GM06990 (cell line): Measurements from ENCODE around the gene THAP11.

Experiments used
- DNase-seq: peaks from one replicate; pipeline ENCODE4 v3.0.0-alpha.2; 2011; ENCODE audit not compliant: insufficient read length; ENCODE audit errors: extremely low read depth
- H3K27me3 ChIP-seq: replicated peaks from 2 replicates; pipeline ENCODE4 v1.6.0; 2011; ENCODE audit warnings: low read length; ENCODE audit not compliant: control insufficient read depth, insufficient read depth
- H3K36me3 ChIP-seq: 2 replicates; pipeline ENCODE4 v1.5.1; 2011; ENCODE audit warnings: low read length; ENCODE audit not compliant: control insufficient read depth, insufficient read depth
- H3K4me3 ChIP-seq: replicated peaks from 2 replicates; pipeline ENCODE4 v1.5.1; 2011; ENCODE audit warnings: low read depth, mild to moderate bottlenecking, control low read depth, low read length
- TF ChIP-seq, protein P1 (sequence below): IDR thresholded peaks from 2 replicates; pipeline ENCODE4 v1.5.1; 2011; ENCODE audit warnings: low read length, control low read depth, mild to moderate bottlenecking, inconsistent platforms; ENCODE audit not compliant: insufficient read depth, poor library complexity, severe bottlenecking

THAP11 gene

DNA sequence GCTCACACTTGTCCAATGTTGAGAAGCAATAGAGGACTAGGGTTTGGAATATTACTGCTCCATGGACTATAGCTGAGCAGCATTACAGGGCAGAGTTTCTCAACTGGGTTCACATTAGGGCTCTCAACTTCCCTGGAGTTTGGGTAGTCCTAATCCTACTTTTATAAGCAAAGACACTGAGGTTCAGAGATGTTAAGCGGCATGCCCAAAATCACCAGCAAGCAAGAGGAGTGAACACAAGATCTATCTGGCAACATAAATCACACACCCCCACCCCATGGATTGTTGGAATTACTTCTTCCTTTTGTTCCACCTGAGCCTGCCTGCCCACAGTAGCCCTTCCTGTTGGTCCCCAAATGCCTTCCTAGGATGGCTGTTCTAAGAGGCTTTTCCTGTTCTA lies 30.2 kb upstream of the THAP11 start:
- H3K27me3 ChIP-seq, result no peaks in the 10 kb centered on the region
- no peak overlapping the region for H3K4me3 ChIP-seq
- TF ChIP-seq, protein P1, sequence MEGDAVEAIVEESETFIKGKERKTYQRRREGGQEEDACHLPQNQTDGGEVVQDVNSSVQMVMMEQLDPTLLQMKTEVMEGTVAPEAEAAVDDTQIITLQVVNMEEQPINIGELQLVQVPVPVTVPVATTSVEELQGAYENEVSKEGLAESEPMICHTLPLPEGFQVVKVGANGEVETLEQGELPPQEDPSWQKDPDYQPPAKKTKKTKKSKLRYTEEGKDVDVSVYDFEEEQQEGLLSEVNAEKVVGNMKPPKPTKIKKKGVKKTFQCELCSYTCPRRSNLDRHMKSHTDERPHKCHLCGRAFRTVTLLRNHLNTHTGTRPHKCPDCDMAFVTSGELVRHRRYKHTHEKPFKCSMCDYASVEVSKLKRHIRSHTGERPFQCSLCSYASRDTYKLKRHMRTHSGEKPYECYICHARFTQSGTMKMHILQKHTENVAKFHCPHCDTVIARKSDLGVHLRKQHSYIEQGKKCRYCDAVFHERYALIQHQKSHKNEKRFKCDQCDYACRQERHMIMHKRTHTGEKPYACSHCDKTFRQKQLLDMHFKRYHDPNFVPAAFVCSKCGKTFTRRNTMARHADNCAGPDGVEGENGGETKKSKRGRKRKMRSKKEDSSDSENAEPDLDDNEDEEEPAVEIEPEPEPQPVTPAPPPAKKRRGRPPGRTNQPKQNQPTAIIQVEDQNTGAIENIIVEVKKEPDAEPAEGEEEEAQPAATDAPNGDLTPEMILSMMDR, result no peak
- H3K36me3 ChIP-seq, result no peaks in the 10 kb centered on the region
- DNase-seq, result no peak

DNA sequence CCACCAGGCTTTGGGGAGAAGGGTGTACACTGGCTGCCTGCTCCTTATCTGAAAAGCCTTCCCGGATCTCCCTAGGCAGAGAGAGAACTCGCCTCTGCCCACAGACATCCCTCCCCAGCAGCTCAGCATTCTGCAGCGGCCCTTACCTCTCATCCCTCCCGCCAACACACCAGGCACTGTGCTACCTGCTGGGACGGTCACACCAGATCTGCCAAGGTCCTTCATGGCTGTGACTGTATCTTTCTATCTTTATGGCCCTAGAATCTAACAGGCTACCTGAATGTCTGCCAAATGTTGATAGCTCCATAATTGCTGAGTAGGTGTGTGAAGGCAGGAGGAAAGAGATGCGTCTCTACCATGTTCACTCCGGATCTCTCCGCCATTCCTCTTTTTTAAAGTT lies 27.6 kb upstream of the THAP11 start:
- DNase-seq, result no peak
- Histone ChIP-seq H3K4me3 (no peak overlapping the region), H3K27me3 (no peaks in the 10 kb centered on the region), H3K36me3 (no peaks in the 10 kb centered on the region)
- TF ChIP-seq, protein P1, result no peak

DNA sequence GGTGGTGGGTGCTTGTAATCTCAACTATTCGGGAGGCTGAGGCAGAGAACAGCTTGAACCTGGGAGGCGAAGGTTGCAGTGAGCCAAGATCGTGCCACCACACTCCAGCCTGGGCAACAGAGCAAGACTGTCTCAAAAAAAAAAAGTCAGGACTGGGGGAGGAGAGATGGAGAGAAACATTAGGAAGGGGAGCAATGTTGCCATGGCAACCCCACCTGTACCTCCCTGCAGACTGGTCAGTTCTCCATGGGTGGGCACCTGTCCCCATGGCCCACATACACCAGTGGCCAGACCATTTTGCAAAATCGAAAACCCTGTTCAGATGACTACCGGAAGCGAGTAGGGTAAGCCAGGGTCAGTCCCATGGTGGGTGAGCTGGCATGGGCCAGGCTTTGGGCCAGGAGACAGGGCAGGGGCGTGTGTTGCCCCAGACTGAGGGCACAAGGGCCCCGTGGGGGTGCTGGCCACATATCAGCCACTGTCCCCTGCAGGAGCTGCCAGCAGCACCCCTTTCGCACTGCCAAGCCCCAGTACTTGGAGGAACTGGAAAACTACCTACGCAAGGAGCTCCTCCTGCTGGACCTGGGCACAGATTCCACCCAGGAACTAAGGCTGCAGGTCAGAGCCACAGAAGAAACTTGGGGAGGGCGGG lies 21.4 kb upstream of the THAP11 start:
- no peaks in the 10 kb centered on the region for H3K27me3 ChIP-seq
- no peaks in the 10 kb centered on the region for H3K36me3 ChIP-seq
- no peak overlapping the region for H3K4me3 ChIP-seq
- no peak for DNase-seq
- TF ChIP-seq, protein P1, result no peak

DNA sequence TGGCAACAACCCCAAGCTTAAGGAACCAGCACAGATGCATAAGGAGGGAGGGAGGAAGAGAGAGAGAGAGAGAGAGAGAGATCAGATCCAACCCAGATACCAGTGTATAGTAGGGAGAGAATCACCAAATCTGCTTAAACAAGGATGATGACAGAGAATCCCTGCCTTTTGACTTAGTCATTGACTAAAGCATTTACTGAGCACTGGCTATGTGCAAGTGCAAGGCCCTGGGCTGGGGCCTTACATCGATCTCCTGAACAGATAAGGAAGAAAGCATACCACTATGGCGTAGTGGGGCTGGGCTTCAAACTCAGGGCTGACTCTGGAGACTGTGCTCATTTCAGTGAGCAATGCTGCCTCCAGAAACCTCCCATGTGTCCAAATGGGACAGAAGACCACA lies 19.6 kb upstream of the THAP11 start:
- TF ChIP-seq, protein P1, result no peak
- H3K36me3 ChIP-seq, result peaks cover 3% of the 10 kb centered on the region
- no peaks in the 10 kb centered on the region for H3K27me3 ChIP-seq
- no peak for DNase-seq
- no peak overlapping the region for H3K4me3 ChIP-seq

DNA sequence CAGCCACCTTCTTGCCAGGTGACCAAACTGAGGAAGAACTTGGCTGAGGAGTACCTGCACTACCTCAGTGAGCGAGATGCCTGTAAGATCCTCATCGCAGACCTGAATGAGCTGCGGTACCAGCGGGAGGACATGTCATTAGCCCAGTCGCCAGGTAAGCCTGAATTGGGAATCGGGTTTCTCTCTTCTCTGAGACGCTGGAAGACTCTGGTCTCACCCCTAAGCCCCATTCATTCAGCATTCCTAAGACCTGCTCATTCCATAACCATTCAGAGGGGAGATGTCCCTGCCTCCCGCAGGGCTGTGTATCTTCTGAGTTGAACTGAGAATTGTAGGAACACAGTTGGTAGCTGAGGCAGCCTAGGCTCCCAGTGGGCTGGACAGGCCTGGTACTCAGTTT lies 17.0 kb upstream of the THAP11 start:
- TF ChIP-seq, protein P1, result no peak
- DNase-seq, result no peak
- Histone ChIP-seq H3K27me3 (no peaks in the 10 kb centered on the region), H3K36me3 (peaks cover 15% of the 10 kb centered on the region), H3K4me3 (no peak overlapping the region)

DNA sequence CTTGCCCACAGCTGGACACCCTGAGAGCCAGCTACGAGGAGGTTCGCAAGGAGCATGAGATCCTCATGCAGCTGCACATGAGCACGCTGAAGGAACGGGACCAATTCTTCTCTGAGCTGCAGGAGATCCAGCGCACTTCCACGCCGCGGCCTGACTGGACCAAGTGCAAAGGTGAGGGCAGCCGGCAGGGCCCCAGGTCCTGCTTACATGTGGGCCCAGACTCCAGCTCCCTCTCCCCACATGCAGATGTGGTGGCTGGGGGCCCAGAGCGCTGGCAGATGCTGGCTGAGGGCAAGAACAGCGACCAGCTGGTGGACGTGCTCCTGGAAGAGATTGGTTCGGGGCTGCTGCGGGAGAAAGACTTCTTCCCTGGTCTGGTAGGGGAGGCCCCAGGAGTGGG lies 16.2 kb upstream of the THAP11 start:
- Histone ChIP-seq H3K27me3 (no peaks in the 10 kb centered on the region), H3K4me3 (no peak overlapping the region), H3K36me3 (peaks cover 19% of the 10 kb centered on the region)
- no peak for DNase-seq
- TF ChIP-seq, protein P1, result no peak
